ENCODE data around the gene FGF3.

Gene FGF3

DNA sequence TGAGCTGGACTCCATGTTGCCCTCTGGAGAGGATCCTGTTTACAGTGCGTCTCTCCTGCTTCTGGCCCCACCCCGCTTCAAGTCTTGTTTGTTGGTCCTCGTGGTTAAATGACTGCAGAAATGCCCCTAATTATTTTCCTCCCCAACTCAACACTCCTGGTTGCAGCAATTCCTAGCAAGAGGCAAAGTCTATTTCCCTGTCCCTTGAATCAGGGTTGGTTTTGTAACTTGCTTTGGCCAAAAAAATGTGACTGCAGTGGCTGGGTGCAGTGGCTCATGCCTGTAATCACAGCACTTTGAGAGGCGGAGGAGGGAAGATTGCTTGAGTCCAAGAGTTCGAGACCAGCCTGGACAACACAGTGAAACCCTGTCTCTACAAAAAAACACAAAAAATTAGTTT lies 41.0 kb upstream of the FGF3 start:
- Histone ChIP-seq H2AFZ (no peak overlapping the region), H3K4me1 (no peaks in the 10 kb centered on the region), H3K9ac (no peak overlapping the region), H3K79me2 (no peaks in the 10 kb centered on the region), H3K36me3 (ENCODE audit: control insufficient read depth, insufficient read depth, low read length) (no peaks in the 10 kb centered on the region), H3K27ac (no peak overlapping the region), H3K4me2 (ENCODE audit: low read length) (no peak overlapping the region), H3K9me3 (ENCODE audit: control insufficient read depth, low read length) (no peaks in the 10 kb centered on the region), H3K4me3 (ENCODE audit: low read depth, low read length) (no peak overlapping the region), H3K27me3 (ENCODE audit: control insufficient read depth, insufficient read depth, low read length) (no peaks in the 10 kb centered on the region)
- TF ChIP-seq, protein P1, sequence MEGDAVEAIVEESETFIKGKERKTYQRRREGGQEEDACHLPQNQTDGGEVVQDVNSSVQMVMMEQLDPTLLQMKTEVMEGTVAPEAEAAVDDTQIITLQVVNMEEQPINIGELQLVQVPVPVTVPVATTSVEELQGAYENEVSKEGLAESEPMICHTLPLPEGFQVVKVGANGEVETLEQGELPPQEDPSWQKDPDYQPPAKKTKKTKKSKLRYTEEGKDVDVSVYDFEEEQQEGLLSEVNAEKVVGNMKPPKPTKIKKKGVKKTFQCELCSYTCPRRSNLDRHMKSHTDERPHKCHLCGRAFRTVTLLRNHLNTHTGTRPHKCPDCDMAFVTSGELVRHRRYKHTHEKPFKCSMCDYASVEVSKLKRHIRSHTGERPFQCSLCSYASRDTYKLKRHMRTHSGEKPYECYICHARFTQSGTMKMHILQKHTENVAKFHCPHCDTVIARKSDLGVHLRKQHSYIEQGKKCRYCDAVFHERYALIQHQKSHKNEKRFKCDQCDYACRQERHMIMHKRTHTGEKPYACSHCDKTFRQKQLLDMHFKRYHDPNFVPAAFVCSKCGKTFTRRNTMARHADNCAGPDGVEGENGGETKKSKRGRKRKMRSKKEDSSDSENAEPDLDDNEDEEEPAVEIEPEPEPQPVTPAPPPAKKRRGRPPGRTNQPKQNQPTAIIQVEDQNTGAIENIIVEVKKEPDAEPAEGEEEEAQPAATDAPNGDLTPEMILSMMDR (IDR thresholded peaks at IDR 0.05): no peak

DNA sequence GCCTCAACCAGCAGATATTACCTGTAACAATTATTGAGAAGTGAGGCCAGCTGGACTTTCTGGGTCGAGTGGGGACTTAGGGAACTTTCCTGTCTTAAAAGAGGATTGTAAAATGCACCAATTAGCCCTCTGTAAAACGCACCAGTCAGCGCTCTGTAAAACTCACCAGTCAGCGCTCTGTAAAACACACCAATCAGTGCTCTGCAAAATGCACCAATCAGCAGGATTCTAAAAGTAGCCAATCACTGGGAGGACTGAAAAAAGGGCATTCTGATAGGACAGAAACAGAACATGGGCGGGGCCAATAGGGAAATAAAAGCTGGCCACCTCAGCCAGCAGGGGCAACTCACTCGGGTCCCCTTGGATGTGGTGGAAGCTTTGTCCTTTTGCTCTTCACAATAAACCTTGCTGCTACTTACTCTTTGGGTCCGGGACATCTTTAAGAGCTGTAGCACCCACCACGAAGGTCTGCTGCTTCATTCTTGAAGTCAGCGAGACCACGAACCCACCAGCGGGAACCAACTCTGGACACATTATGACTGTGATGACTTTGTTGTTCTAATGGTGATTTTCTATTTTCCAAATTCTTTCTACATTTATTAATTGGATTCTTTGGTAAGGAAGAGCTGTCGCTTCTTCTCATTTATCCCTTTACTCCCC lies 40.2 kb upstream of the FGF3 start:
- no peak overlapping the region for H3K9ac ChIP-seq
- no peak overlapping the region for H2AFZ ChIP-seq
- no peak overlapping the region for H3K4me3 ChIP-seq (ENCODE audit: low read depth, low read length)
- H3K79me2 ChIP-seq: no peaks in the 10 kb centered on the region
- H3K9me3 ChIP-seq (ENCODE audit: control insufficient read depth, low read length): no peaks in the 10 kb centered on the region
- no peaks in the 10 kb centered on the region for H3K4me1 ChIP-seq
- H3K36me3 ChIP-seq (ENCODE audit: control insufficient read depth, insufficient read depth, low read length): no peaks in the 10 kb centered on the region
- H3K27me3 ChIP-seq (ENCODE audit: control insufficient read depth, insufficient read depth, low read length): no peaks in the 10 kb centered on the region
- no peak overlapping the region for H3K4me2 ChIP-seq (ENCODE audit: low read length)
- no peak overlapping the region for H3K27ac ChIP-seq
- TF ChIP-seq, protein P1 (IDR thresholded peaks at IDR 0.05): no peak

DNA sequence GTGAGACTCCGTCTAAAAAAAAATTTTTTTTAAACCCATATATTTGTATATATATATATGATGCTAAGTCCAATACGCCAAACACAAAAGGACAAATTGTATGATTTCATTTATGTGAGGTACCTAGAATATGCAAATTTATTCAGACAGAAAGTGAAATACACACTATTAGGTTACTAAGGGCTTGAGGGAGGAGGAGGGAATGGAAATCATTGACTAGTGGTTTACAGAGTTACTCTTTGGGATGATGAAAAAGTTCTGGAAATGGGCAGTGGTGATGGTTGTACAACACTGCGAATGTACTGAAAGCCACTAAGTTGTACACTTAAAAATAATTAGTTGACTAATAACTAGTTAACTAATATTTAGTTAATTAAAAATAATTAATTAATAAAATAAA lies 36.2 kb upstream of the FGF3 start:
- no peaks in the 10 kb centered on the region for H3K36me3 ChIP-seq (ENCODE audit: control insufficient read depth, insufficient read depth, low read length)
- H3K4me1 ChIP-seq: no peaks in the 10 kb centered on the region
- H3K9me3 ChIP-seq (ENCODE audit: control insufficient read depth, low read length): no peaks in the 10 kb centered on the region
- TF ChIP-seq, protein P1 (IDR thresholded peaks at IDR 0.05): no peak
- H3K79me2 ChIP-seq: no peaks in the 10 kb centered on the region
- no peak overlapping the region for H3K4me2 ChIP-seq (ENCODE audit: low read length)
- no peak overlapping the region for H3K9ac ChIP-seq
- H3K4me3 ChIP-seq (ENCODE audit: low read depth, low read length): no peak overlapping the region
- no peak overlapping the region for H3K27ac ChIP-seq
- no peaks in the 10 kb centered on the region for H3K27me3 ChIP-seq (ENCODE audit: control insufficient read depth, insufficient read depth, low read length)
- H2AFZ ChIP-seq: no peak overlapping the region

DNA sequence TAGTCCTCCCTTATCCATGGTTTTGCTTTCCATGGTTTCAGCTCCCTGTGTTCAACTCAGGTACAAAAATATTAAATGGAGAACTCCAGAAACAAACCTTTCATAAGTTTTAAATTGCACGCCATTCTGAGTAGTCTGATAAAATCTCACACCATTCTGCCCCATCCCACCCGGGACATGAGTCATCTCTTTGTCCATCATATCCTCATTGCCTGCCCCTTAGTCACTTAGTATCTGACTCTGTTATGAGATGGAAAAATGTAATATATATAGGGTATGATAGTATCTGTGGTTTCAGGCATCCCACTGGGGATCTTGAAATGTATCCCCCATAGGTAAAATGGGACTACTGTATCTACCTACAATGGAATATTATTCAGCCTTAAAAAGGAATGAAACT lies 35.5 kb upstream of the FGF3 start:
- H3K9ac ChIP-seq: no peak overlapping the region
- H3K4me1 ChIP-seq: no peaks in the 10 kb centered on the region
- H2AFZ ChIP-seq: no peak overlapping the region
- no peaks in the 10 kb centered on the region for H3K9me3 ChIP-seq (ENCODE audit: control insufficient read depth, low read length)
- TF ChIP-seq, protein P1 (IDR thresholded peaks at IDR 0.05): no peak
- no peak overlapping the region for H3K4me3 ChIP-seq (ENCODE audit: low read depth, low read length)
- no peak overlapping the region for H3K4me2 ChIP-seq (ENCODE audit: low read length)
- no peaks in the 10 kb centered on the region for H3K36me3 ChIP-seq (ENCODE audit: control insufficient read depth, insufficient read depth, low read length)
- no peaks in the 10 kb centered on the region for H3K79me2 ChIP-seq
- H3K27me3 ChIP-seq (ENCODE audit: control insufficient read depth, insufficient read depth, low read length): no peaks in the 10 kb centered on the region
- H3K27ac ChIP-seq: no peak overlapping the region

DNA sequence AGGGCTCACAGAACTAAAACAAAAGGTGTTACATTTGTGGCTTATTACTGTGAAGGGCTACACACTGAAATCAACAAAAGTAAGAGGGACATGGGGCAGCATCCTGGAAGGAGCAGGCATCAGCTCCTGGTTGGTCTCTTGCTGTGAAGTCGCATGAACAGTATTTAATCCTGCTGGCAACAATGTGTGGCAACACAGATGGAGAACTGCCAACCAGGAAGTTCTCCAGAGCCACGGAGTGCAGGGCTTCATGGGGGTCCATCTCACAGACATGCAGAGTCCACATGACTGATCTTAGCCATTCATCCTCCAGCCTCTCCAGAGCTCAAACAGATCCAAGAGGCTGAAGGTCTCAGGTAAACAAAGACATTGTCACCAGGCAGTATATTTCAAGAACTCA lies 32.8 kb upstream of the FGF3 start:
- no peaks in the 10 kb centered on the region for H3K79me2 ChIP-seq
- no peaks in the 10 kb centered on the region for H3K4me1 ChIP-seq
- H3K9ac ChIP-seq: no peak overlapping the region
- no peak overlapping the region for H3K4me3 ChIP-seq (ENCODE audit: low read depth, low read length)
- H2AFZ ChIP-seq: no peak overlapping the region
- no peak overlapping the region for H3K27ac ChIP-seq
- no peaks in the 10 kb centered on the region for H3K27me3 ChIP-seq (ENCODE audit: control insufficient read depth, insufficient read depth, low read length)
- TF ChIP-seq, protein P1 (IDR thresholded peaks at IDR 0.05): no peak
- H3K4me2 ChIP-seq (ENCODE audit: low read length): no peak overlapping the region
- H3K9me3 ChIP-seq (ENCODE audit: control insufficient read depth, low read length): no peaks in the 10 kb centered on the region
- H3K36me3 ChIP-seq (ENCODE audit: control insufficient read depth, insufficient read depth, low read length): no peaks in the 10 kb centered on the region

Data from parathyroid adenoma (tissue), 2 donors.